IPS DF 6.9 (cell line): ENCODE measurements around the gene C10orf120.

Source experiments
- DNase-seq: peaks from one replicate; pipeline ENCODE4 v3.0.0-alpha.2; 2013; ENCODE audit warnings: low read depth, low spot score
- H3K27ac ChIP-seq: one replicate; pipeline ENCODE4 v1.5.1; 2013; ENCODE audit warnings: low read length, control low read depth
- H3K27me3 ChIP-seq: 2 replicates; pipeline ENCODE4 v1.6.1; 2013; ENCODE audit warnings: mild to moderate bottlenecking, low read length; ENCODE audit not compliant: control insufficient read depth, insufficient read depth
- H3K36me3 ChIP-seq: 2 replicates; pipeline ENCODE4 v1.6.1; 2013; ENCODE audit warnings: low read length; ENCODE audit not compliant: control insufficient read depth, insufficient read depth
- H3K4me1 ChIP-seq: 2 replicates; pipeline ENCODE4 v1.6.1; 2013; ENCODE audit warnings: low read length; ENCODE audit not compliant: control insufficient read depth, insufficient read depth
- H3K4me3 ChIP-seq: 2 replicates; pipeline ENCODE4 v1.5.1; 2013; ENCODE audit warnings: mild to moderate bottlenecking, low read length
- H3K9me3 ChIP-seq: 2 replicates; pipeline ENCODE4 v1.6.1; 2013; ENCODE audit warnings: low read length, inconsistent platforms; ENCODE audit not compliant: control insufficient read depth, insufficient read depth
- WGBS: extraction: QIAGEN DNeasy Blood & Tissue Kit; methylation state at CpG from one replicate; pipeline ENCODE4 v1.1.7; 2013; ENCODE audit warnings: mixed read lengths, missing lambda C conversion rate; ENCODE audit not compliant: insufficient read length, insufficient coverage; 5-methylcytosine and 5-hydroxymethylcytosine counted together

C10orf120 gene

GRCh38 chr10:122675278-122675677, 24.4 kb downstream of the C10orf120 start:
- Histone ChIP-seq H3K9me3 (no peaks in the 10 kb centered on the region), H3K4me1 (no peaks in the 10 kb centered on the region), H3K27ac (no peak overlapping the region), H3K4me3 (no peak overlapping the region), H3K27me3 (no peaks in the 10 kb centered on the region), H3K36me3 (no peaks in the 10 kb centered on the region)
- no peak for DNase-seq
- WGBS = no CpG with 5 or more reads among the region's 2 CpGs

GRCh38 chr10:122674781-122675180, 24.9 kb downstream of the C10orf120 start:
- H3K36me3 ChIP-seq = no peaks in the 10 kb centered on the region
- DNase-seq = no peak

GRCh38 chr10:122673731-122674130, 25.9 kb downstream of the C10orf120 start:
- H3K9me3 ChIP-seq = no peaks in the 10 kb centered on the region
- H3K27ac ChIP-seq = no peak overlapping the region
- H3K36me3 ChIP-seq = no peaks in the 10 kb centered on the region
- DNase-seq = no peak
- H3K4me1 ChIP-seq = no peaks in the 10 kb centered on the region
- no peaks in the 10 kb centered on the region for H3K27me3 ChIP-seq
- no peak overlapping the region for H3K4me3 ChIP-seq
- no CpG with 5 or more reads among the region's 5 CpGs for WGBS

More at GRCh38 chr10:122674781-122675180, 24.9 kb downstream of the C10orf120 start:
- Histone ChIP-seq H3K27me3 (no peaks in the 10 kb centered on the region), H3K9me3 (no peaks in the 10 kb centered on the region), H3K4me3 (no peak overlapping the region), H3K4me1 (no peaks in the 10 kb centered on the region), H3K27ac (no peak overlapping the region)
- no CpG with 5 or more reads among the region's 8 CpGs for WGBS

GRCh38 chr10:122673269-122673668, 26.4 kb downstream of the C10orf120 start:
- H3K4me3 ChIP-seq = no peak overlapping the region
- H3K27me3 ChIP-seq = no peaks in the 10 kb centered on the region
- DNase-seq = no peak
- H3K27ac ChIP-seq = no peak overlapping the region
- H3K4me1 ChIP-seq = no peaks in the 10 kb centered on the region
- no CpG with 5 or more reads among the region's 6 CpGs for WGBS
- no peaks in the 10 kb centered on the region for H3K9me3 ChIP-seq
- no peaks in the 10 kb centered on the region for H3K36me3 ChIP-seq

GRCh38 chr10:122672655-122673054, 27.0 kb downstream of the C10orf120 start:
- Histone ChIP-seq H3K9me3 (no peaks in the 10 kb centered on the region), H3K36me3 (no peaks in the 10 kb centered on the region), H3K4me3 (no peak overlapping the region), H3K27ac (no peak overlapping the region), H3K27me3 (no peaks in the 10 kb centered on the region), H3K4me1 (no peaks in the 10 kb centered on the region)
- no CpG with 5 or more reads among the region's 4 CpGs for WGBS
- DNase-seq = no peak

GRCh38 chr10:122671355-122671754, 28.3 kb downstream of the C10orf120 start:
- H3K27me3 ChIP-seq = no peaks in the 10 kb centered on the region
- no peak for DNase-seq
- no peak overlapping the region for H3K27ac ChIP-seq
- H3K4me3 ChIP-seq = no peak overlapping the region
- H3K4me1 ChIP-seq = no peaks in the 10 kb centered on the region
- H3K36me3 ChIP-seq = no peaks in the 10 kb centered on the region
- no peaks in the 10 kb centered on the region for H3K9me3 ChIP-seq
- WGBS = no CpG with 5 or more reads among the region's 3 CpGs

- no peak for DNase-seq
- WGBS = no CpG with 5 or more reads among the region's 2 CpGs
- H3K27ac ChIP-seq = no peak overlapping the region
- no peak overlapping the region for H3K4me3 ChIP-seq
- no peaks in the 10 kb centered on the region for H3K36me3 ChIP-seq
- H3K9me3 ChIP-seq = no peaks in the 10 kb centered on the region
- H3K27me3 ChIP-seq = no peaks in the 10 kb centered on the region
- H3K4me1 ChIP-seq = no peaks in the 10 kb centered on the region
These were observed 29.8 kb downstream of the C10orf120 start for GRCh38 chr10:122669842-122670241.

GRCh38 chr10:122669045-122669444, 30.6 kb downstream of the C10orf120 start:
- H3K4me3 ChIP-seq = no peak overlapping the region
- H3K9me3 ChIP-seq = no peaks in the 10 kb centered on the region
- WGBS = no CpG with 5 or more reads among the region's 2 CpGs
- no peak for DNase-seq
- H3K36me3 ChIP-seq = no peaks in the 10 kb centered on the region
- no peaks in the 10 kb centered on the region for H3K4me1 ChIP-seq
- H3K27me3 ChIP-seq = no peaks in the 10 kb centered on the region
- H3K27ac ChIP-seq = no peak overlapping the region

- no CpG with 5 or more reads among the region's 4 CpGs for WGBS
- Histone ChIP-seq H3K27ac (no peak overlapping the region), H3K4me3 (no peak overlapping the region), H3K4me1 (no peaks in the 10 kb centered on the region), H3K27me3 (no peaks in the 10 kb centered on the region), H3K9me3 (no peaks in the 10 kb centered on the region), H3K36me3 (no peaks in the 10 kb centered on the region)
- no peak for DNase-seq
These were observed 33.7 kb downstream of the C10orf120 start for GRCh38 chr10:122665946-122666345.

GRCh38 chr10:122665329-122665860, 34.3 kb downstream of the C10orf120 start:
- H3K4me3 ChIP-seq = no peak overlapping the region
- WGBS = no CpG with 5 or more reads among the region's 7 CpGs
- H3K27me3 ChIP-seq = no peaks in the 10 kb centered on the region
- no peaks in the 10 kb centered on the region for H3K9me3 ChIP-seq
- no peak overlapping the region for H3K27ac ChIP-seq
- DNase-seq = no peak
- H3K36me3 ChIP-seq = no peaks in the 10 kb centered on the region
- H3K4me1 ChIP-seq = no peaks in the 10 kb centered on the region

- no peak for DNase-seq
- Histone ChIP-seq H3K27ac (no peak overlapping the region), H3K4me3 (no peak overlapping the region), H3K4me1 (no peaks in the 10 kb centered on the region), H3K36me3 (no peaks in the 10 kb centered on the region), H3K9me3 (no peaks in the 10 kb centered on the region), H3K27me3 (no peaks in the 10 kb centered on the region)
- no CpG with 5 or more reads among the region's 8 CpGs for WGBS
These were observed 35.1 kb downstream of the C10orf120 start for GRCh38 chr10:122664501-122664900.
